Right kidney (tissue), 9 donors: ENCODE results near the gene ZBTB1.

Experiments used
- DNase-seq: peaks from one replicate; pipeline ENCODE4 v3.0.0-alpha.2; 2016
- long read RNA-seq, 8 donors: transcript quantifications; one replicate each; lab custom pipeline, GENCODE V29; 2026

Gene ZBTB1
- long read RNA-seq, donor 1, full-length matches to known transcripts: 2 of 26 reads
- long read RNA-seq, donor 1, partial matches to known transcripts: 24 of 26 reads
- long read RNA-seq, donor 1, other reads (novel, unspliced or antisense): 0 of 26 reads
- long read RNA-seq, donor 2, partial matches to known transcripts: 23 of 23 reads
- long read RNA-seq, donor 2, other reads (novel, unspliced or antisense): 0 of 23 reads
- long read RNA-seq, donor 3, partial matches to known transcripts: 5 of 5 reads
- long read RNA-seq, donor 3, other reads (novel, unspliced or antisense): 0 of 5 reads
- long read RNA-seq, donor 4, partial matches to known transcripts: 62 of 62 reads
- long read RNA-seq, donor 4, other reads (novel, unspliced or antisense): 0 of 62 reads
- long read RNA-seq, donor 5, partial matches to known transcripts: 12 of 12 reads
- long read RNA-seq, donor 5, other reads (novel, unspliced or antisense): 0 of 12 reads
- long read RNA-seq, donor 6, full-length matches to known transcripts: 1 of 54 reads
- long read RNA-seq, donor 6, partial matches to known transcripts: 53 of 54 reads
- long read RNA-seq, donor 6, other reads (novel, unspliced or antisense): 0 of 54 reads
- long read RNA-seq, donor 7: 0 reads
- long read RNA-seq, donor 8, partial matches to known transcripts: 19 of 19 reads
- long read RNA-seq, donor 8, other reads (novel, unspliced or antisense): 0 of 19 reads

DNA sequence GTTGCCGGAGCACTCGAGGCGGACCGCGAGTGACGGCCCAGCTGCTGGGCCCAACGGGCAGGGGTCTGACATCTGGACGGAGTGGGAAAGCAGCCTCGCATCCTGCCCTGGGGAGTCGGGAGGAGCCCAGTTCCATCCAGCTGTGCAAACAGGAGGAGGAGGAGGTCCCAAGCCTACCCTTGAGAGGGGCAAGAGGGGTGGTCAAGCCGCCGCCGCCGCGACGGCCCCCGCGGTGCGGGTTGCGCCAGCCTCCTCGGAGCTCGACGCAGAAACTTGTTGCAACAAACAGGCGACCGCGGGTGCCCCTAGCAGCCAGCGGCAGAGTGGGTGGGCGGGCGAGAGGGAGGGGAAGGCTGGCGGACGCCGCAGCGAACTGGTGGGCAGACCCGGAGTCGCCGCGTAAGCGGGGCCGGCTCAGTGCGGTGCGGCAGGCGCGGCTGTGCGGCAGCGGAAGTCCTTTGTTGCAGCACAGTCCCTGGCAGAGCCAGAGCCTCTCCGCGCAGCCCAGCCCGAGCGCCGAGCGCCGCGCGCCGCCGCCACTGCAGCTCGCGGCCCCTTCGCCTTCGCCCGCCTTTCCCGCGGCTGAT lies at the start of gene ZBTB1:
Gene ZBTB1 (plus strand): TSS at position 461 of the 587 bp plus-strand sequence. CDS start 16,735 bp downstream, outside the sequence.
- DNase-seq: peak; percentile 98

GRCh38 chr14:64459405-64460136 lies 45.0 kb upstream of the ZBTB1 start:
- DNase-seq: no peak

DNA sequence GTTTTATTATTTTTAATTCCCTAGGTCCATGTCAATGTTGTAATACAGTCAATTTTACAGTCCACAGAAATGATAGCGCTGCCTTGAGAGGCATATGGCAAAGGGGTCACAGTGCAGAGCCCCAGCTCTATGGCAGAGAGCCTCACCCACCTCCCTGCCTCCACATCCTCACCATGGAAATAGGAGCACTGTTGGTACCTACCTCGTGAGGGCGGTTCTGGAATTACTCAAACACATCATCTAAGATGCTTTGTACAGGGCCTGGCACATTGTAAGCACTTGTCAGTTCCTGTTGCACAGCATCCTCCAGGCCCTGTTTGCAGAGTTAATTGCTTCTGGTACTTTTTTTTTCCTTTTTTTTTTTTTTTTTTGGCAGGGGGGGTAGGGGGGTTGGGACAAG lies 43.3 kb upstream of the ZBTB1 start:
- no peak for DNase-seq

DNA sequence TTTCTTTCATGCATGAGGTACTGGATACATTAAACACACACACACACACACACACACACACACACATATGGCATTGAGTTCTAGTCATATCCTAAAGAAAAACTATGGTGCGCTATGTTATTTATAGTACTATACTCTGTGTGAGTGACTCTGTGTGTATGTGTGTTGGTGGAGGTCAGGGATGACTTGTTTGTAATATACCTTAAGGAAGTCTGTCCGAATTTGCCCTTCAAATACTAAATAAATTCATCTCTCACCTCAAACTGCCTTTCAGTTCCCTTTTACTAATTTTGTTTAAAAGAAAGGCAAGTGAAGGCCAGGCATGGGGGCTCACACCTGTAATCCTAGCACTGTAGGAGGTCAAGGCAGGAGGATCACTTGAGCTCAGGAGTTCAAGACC lies 41.4 kb upstream of the ZBTB1 start:
- no peak for DNase-seq

DNA sequence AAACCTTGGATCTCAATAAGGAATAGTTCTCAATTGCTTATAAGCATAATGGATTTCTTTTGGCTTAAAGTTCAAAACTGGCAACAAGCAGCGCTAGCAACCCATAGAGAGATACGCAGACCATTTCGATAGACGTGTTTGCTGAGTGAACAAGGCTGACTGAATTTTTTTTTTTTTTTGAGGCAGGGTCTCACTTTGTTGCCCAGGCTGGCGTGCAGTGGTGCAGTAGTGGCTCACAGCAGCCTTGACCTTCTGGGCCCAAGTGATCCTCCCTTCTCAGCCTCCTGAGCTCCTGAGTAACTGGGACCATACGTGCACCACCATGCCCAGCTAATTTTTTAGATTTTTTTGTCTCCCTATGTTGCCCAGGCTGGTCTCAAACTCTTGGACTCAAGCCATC lies 40.7 kb upstream of the ZBTB1 start:
- no peak for DNase-seq

DNA sequence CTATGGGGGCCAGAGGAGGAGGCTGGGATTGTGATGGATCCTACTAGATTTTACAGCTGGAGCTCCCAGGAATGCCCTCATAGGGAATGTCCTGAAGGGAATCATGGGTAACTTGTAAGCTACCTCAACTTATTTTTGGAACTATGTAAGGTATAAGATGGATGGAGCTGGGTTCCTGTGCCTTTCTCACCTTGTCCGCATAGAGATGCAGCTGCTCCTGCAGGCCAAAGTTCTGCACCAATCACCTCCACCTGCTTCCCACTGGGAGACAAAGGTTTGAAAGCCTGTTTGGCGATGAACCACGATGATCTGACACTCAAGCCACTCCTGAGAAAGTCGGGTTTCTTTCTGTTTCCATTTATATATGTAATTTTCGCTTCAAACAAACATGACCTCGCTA lies 39.9 kb upstream of the ZBTB1 start:
- DNase-seq: no peak

- DNase-seq: peak; percentile 74
Observed at GRCh38 chr14:64465191-64465822, 39.3 kb upstream of the ZBTB1 start, which contains the start of gene AKAP5. TSS of gene AKAP5 (plus strand) at chr14:64465499. CDS start at chr14:64468395, 2,896 bp downstream.

- no peak for DNase-seq
Observed at GRCh38 chr14:64465831-64466554, 38.6 kb upstream of the ZBTB1 start.

DNA sequence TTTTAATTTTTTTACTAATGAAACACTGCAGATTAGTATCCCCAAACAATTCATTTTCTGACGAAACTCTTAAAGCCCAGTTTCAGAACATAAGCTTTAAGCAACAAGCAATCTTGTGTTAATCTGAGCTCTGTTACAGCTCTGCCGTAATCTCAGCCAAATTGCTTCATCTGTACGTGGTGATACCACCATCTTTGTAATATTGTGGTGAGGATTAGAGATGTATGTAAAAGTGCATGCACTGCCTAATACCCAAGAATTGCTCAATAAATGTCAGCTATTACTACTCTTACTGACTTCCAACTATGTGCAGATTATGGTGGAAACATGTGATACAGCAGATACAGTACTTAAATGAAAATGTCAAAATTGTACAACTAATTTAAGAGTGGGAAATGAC lies 37.5 kb upstream of the ZBTB1 start:
- DNase-seq: no peak

GRCh38 chr14:64467566-64467965 lies 37.0 kb upstream of the ZBTB1 start:
- no peak for DNase-seq

- no peak for DNase-seq
Observed at GRCh38 chr14:64468451-64468850, 36.1 kb upstream of the ZBTB1 start.

GRCh38 chr14:64474041-64474440 lies 30.5 kb upstream of the ZBTB1 start:
- DNase-seq: no peak

- DNase-seq: no peak
Observed at GRCh38 chr14:64474698-64475097, 29.9 kb upstream of the ZBTB1 start.

DNA sequence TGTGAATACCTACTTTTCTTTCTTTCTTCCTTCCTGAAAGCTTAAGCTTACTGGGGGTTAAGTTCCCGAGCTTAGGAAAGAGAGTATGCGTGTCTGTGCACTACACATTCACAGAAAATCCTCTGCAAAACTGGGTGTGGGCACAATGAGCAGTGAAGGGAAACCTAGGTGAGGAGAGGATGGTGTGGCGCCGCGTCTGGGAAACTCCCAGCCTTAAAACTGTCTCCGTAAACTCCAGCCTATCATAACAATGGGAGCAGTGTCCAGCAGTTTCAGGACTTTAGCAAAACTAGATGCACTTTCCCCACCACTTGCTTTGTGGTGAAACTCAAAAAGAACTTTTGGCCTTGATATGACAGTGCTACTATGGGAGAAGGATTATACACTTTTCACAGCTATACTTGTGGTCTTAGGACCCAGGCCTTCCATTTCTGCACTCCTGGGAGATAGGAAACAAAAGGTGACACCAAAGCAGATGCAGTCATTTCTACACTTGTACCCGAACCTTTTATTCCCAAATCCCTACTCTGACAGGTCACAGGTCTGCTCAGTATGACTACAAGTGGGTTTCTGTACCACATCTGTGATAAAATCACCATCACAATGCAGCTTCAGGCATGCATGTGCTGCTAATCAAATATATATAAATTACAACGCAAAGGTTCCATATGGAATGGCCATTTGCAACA lies 28.8 kb upstream of the ZBTB1 start:
- no peak for DNase-seq

GRCh38 chr14:64476438-64476837 lies 28.1 kb upstream of the ZBTB1 start:
- no peak for DNase-seq

DNA sequence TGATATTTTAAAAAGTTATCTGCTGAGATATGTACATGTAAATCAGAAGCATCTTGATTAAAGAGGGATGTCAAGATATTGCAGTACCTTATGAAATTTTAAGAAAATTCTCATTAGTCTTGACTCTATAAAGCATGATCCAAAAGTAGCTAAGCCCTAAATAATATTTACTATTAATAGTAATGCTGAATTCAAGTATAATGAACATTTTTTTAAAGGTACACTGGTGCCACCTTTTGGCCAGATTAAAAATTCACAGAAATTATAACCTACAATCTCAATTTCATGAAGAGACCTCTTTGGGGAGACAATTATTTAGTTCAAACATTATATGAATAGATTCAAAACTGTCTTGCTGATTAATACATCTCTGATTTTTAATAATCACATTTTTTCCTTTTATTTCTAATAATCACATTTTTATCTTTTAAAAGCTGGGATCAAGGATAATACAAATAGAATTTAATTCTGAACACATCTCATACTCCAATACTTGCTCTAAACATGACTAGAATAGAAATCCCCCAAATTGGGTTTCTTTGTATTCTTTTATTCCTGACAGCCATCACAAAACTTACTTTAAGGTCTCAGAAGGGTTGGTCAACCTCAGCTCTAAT lies 25.8 kb upstream of the ZBTB1 start:
- DNase-seq: no peak

DNA sequence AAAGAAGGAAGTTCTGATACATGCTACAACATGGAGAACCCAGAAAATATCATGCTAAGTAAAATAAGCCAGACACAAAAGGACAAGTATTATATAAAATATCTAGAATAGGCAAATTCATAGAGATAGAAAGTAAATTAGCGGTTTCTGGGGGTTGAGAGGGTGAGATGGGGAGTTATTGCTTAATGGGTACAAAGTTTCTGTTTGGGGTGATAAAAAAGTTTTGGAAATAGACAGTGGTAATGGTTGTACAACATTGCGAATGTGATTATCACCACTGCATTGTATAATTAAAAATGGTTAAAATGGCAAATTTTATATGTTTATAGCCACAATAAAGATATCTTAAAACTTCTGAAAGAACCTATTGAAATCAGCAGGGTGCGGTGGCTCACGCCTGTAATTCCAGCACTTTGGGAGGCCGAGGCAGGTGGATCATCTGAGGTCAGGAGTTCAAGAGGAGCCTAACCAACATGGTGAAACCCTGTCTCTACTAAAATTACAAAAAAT lies 15.9 kb upstream of the ZBTB1 start:
- no peak for DNase-seq

DNA sequence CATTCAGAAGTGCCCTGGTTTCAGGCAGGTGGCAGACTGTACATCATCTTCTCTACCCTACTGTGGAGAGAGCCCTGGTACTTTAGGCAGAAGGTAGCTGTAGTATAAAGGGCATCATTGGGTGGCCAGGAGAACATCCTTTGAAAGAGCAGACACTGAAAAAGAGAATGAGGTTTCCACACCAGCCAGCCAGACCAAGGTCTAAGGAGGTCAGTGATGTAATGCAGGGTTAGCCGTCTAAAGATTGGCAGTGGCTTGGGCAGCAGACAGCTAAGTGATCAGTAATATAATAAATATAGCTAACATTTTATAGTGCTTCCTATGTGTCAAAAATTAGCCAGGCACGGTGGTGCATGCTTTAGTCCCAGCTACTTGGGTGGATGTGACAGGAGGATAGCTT lies 12.9 kb upstream of the ZBTB1 start:
- DNase-seq: no peak

DNA sequence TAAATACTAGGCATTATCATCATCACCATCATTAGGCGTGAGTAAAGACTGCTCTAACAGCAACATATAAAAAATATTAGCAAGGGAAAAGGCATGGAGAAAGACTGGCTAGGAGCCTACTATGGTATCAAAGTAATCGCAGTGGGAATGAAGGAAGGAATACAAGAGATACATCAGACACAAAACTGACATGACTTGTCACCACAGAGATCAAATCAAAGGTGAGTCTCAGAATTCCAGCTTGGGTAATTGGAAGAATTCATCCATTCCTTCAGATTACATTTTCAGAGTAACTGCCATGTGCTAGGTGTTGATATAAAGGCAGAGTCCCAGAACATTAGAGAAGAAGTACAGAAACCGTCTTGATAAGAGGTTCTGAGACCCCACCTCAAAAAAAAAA lies 11.1 kb upstream of the ZBTB1 start:
- DNase-seq: no peak

DNA sequence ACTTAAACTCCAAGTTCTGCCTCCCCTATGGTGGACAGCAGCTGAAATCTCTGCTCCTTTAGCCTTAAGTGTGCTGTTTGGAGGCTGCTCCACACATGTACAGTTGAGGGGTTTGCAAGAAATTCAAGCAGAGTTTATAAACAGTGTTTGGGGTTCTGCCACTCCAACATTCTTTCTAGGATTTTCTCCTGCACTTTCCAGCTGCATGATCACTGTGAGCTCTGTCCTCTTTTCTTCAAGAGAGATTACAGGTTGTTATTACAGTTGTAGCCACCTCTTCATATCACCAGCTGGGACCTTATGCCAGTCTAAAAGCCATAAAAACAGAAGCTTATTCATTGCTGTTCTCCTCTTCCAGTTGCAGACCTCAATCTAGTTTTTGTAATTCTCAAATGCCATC lies 9.3 kb upstream of the ZBTB1 start:
- no peak for DNase-seq
